NCI-H2029 treated with DMSO at 0.1 percent for 48 hours (cell line): ENCODE measurements around the gene NUDT21.
"Not testable (repeated sequence)": the region's sequence is repeated elsewhere in the genome, so short reads cannot be mapped to it uniquely, and the experiment has no call there.

ENCODE experiments used
- DNase-seq: peaks from one replicate; lab custom pipeline; 2025; lab: John Stamatoyannopoulos, UW

Gene NUDT21

DNA sequence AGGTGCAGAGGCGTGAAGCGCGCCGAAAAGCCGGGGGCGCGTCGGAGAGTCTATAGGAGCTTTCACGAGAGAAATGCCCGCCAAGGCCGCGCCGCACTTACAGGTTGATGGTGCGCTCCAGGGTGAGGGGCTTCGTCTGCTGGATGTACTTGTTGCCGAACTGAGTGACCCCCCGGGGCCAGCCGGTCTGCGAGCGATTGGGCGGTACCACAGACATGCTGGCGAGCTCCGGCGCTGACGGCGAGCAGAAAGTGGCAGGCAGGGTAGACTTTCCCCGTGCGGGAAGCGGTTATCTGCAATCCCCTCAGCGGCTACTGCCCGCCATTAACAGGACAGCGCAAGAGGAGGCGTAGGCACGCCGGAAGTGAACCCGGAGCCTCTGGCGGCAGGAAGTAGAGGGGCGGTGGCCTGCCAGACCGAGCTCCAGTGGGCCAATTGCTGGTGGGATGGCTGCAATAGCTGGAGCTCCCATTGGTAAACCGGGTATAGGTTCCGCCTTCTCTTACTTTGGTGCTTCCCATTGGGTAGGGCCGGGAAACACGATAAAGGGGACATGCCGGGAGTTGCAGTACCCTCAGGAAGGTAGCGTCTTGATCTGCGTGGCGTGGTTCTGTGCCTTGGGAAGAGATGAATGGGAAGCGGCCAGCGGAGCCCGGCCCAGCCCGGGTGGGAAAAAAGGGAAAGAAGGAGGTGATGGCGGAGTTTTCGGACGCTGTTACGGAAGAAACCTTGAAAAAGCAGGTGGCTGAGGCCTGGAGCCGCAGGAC is at the start of gene NUDT21, which contains the start of gene OGFOD1:
Gene NUDT21, minus strand, starts transcription at position 347 of the 767 bp plus-strand sequence. Its CDS starts 130 bp downstream, at position 217.
Gene OGFOD1, plus strand, starts transcription at position 569 of the 767 bp plus-strand sequence. Its CDS starts 59 bp downstream, at position 628.
- peak; percentile 75 for DNase-seq

DNA sequence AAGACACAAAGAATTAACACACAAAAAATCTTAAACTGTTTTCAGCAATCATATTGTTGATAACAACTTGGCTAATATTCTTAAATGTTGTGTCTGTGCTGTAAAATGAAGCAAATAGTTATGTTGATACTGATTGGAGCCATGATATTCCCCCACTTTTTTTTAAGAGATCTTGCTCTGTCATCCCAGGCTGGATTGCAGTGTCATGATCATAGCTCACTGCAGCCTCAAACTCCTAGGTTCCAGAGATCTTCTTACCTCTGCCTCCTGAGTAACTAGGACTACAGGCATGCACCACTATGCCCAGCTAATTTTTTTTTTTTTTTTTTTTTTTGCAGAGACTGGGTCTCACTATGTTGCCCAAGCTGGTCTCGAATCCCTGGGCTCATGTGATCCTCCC is 42.7 kb upstream of the NUDT21 start:
- DNase-seq, result no peak

DNA sequence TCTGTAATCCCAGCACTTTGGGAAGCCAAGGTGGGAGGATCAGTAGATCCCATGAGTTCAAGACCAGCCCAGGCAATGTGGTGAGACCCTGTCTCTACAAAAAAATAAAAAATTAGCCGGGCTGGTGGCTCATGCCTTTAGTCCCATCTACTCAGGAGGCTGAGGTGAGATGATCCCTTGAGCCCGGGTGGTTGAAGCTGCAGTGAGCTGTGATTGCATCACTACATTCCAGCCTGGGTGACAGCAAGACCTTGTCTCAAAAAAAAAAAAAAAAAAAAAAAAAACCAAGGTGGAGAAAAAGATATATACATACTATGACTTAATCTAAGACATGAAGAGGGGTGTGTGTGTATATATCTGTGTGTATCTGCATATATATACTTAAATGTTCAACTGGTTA is 42.0 kb upstream of the NUDT21 start:
- no peak for DNase-seq

DNA sequence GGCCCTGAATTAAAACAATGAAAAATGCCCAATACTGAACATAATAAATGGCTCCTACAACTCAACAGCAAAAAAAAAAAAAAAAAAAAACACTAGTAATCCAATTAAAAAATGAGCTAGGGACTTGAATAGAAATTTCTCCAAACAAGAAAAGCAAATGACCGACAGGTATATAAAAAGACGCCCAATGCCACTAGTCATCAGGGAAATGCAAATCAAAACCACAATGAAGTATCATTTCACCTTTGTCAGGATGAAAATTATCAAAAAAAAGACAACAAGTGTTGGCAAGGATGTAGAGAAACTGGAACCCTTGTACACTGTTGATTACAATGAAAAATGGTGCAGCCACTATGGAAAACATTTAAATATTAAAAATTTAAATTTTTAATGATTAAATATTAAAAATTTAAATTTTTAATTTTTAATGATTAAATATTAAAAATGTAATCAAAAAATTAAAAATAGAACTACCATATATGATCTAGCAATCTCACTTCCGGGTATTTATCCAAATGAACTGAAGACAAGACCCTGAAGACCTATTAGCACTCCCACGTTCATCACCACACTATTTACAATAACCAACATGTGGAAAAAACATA is 40.6 kb upstream of the NUDT21 start:
- no peak for DNase-seq

DNA sequence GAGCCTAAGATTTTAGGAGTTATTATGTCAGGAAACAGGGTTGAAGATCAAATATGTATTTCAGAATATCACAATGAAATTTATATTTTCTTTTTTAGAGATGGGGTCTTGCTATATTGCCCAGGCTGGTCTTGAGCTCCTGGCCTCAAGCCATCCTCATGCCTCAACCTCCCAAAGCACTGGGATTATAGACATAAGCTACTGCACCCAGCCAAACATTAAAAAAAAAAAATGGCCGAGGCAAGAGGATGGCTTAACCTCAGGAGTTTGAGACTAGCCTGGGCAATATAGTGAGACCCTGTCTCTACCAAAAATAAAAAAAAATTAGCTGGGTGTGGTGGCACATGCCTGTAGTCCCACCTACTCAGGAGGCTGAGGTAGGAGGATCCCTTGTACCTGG is 37.7 kb upstream of the NUDT21 start:
- DNase-seq, result not testable (repeated sequence)

DNA sequence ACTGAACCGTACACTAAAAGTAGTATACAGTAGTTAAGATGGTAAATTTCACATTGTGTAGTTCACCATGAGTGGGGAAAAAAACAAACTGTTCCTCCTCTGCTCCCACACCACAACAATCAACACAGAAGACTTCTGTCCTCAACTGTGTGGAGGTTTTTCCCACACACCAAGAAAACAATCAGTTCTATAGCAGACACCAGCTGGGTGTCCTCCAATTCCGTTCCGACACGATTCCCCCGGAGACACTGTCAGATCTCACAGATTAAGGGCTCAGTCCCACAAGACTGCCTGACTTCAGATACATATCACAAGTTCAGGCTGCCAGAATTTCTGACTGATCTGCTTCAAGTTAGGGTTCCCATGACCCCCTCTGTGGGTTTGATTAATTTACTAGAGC is 36.9 kb upstream of the NUDT21 start:
- DNase-seq, result no peak

DNA sequence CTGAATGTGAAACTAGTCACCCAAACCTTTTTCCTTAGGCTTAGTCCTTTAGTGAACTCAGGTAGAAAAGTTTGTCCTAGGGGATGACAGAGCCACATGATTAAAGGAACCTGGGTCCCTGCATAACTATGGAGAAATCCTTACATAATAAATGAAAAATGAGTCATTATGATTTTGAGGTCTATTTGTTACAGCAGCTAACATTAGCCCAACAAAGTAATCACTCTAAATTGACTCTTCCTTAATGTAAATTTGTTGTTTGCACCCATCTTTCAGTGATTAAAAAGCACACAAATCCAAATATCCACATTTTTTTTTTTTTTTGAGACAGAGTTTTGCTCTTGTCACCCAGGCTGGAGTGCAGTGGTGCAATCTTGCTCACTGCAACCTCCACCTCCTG is 32.3 kb upstream of the NUDT21 start:
- DNase-seq, result no peak

DNA sequence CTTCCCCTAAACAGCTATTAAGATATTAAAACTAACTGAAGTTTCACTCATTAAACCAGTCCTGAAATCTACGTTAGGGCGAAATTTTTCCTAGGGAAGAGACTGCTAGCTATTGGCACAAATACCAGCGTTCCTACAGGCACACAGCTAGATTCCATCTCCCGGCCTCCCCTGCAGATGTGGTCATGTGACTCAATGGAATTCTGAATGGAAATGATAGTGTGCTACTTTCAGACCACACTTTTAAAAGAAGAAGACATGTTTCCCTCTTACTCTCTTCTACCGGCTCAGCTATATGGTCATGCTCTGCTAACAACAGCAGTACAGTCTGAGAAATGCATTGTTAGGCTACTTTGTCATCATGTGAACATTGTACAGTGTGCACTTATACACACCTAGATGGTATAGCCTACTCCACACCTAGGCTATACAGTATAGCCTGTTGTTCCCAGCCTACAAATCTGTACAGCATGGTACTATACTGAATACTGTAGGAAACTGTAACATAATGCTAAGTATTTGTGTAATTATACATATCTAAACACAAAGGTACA is 31.6 kb upstream of the NUDT21 start:
- no peak for DNase-seq

DNA sequence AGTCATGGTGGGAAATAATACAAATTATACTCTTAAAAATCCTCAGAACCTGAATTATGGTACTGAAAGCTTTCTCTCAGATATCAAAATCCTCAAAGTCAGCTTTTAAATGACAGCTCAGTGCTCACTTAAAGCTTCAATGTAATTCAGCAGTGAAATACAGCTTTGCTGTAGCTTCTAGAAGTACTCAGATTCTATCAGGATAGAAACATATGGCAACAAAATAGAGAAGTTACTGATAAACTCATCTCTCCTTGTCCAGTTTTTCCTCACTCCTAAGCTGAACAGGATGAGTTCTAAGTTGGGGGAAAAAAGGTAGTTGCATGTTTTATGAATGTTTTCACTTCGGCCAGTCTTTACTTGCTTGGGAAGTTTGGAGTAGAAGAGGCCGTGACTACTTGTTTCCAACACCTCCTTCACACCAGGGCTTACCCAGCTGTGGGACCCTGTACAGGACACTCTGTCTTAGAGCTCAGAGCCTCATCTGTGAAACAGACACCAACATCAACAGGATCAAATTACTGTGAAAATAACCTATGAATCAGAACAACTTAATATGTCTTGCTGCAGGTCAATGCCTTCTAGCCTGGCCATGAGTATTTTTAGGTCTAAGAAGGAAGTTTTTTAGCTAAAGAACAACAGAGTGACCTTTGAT is 30.5 kb upstream of the NUDT21 start:
- no peak for DNase-seq

DNA sequence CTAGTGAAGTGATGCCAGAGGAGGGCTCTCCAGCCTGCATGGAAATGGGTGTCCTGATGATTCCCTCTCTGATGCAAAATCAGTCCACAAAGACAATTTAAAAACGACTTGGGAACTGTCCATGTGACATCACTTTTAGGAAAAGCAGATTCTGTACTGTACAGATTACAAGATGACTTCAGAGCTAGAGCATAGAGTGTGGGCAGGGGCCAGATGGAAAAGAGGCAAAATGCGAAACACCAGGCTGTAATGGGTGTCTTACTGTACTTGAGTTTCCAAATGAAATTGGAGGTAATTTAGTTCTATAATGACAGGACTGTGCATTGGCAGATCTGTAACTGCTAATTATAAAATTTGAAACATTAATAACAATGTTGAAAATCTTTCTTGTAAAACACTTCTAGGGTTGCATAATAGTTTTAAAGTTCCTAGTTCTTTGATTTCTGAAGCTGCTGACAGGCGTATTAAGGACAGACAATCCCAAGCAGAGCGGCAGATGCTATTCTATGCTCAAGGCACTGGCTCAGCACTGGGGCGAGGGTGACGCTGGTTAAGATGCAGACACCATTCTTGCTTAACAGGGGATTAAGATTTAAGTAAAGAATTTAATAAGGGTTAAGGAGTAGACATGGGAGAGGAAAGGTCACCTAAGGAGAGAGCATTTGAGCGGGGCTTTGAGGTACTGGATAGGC is 29.8 kb upstream of the NUDT21 start:
- no peak for DNase-seq

DNA sequence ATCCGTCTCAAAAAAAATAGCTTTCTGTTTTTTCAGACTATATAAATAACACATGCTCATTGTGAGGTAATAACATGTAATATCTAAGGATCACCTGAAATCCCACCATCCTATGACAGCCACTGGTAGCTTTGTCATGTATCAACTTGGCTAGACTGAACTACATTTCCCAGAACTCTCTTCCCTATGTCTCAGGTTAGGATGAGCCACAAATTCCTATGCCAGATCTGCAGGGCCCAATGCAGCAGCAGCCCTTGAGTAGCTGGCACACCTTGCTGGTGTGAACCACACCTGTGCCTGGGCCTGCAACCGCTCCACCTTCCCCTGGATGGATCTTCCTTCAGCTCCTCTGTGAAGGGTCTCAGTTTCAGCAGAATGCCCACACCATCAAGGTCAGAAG is 28.3 kb upstream of the NUDT21 start:
- no peak for DNase-seq

DNA sequence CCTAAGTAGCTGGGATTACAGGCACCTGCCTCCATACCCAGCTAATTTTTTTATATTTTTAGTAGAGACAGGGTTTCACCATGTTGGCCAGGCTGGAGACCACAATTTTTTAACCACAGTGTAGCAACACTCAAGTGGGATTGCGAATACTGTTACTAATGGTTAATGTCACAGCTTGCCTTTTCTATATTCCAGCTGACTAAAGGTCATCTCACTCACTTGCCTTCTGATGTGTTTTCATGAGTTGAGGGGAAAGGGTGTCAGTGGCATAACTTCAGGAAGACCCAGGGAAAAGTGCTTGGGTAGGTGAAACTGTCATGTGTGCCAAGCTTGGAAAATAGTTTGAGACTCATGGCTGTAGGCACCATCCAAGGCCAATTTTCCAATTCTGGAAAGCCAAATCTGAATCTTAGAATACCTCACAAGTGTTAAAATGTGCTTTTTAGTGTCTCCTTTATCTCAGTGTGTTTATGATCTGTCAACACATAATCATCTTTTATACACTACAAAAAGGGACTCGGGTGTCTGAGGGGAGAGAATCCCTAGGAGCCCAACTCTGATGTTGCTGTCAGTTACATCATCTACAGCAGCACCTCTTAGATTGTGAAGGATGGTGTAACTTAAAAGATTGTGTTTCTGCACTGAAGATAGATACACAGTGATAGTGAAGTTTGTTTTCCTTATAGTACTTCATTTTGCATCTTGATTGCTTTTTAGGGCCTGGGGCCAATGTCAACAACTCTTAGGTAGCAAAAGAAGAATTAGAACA is 27.3 kb upstream of the NUDT21 start:
- no peak for DNase-seq

DNA sequence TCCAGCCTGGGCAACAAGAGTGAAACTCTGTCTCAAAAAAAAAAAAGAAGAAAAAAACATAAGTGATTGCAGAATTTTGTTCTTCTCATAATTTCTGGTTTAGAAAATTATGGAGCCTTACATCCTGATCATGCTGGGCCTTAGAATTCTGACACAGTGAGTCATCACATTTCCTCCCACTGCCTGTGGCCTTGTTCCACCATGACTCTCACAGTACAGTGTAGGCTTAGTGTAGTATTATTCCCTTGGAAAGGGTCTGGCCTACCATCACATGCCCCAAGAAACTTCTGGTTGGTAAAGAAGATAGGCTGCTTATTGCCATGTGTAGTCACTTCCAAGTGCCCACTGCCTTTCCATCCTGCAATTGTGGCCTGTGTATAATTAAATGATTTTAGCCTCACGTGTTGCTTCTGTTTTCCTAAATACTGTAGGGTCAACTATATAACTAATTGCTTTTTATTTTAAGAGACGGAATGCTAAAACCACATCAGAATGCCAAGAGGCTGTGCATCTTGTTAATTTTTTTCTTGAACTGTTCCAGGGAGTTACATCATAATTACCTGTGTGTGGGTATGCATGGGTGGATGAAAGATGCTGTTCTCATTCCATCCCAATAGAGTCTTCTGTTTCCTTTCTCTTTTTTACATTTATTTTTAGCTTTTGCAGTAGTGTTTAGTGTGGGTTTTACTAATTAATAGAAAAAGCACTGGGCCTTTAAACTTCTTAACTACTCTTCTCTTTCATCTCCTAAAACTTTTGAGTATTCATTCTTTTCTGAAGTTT is 26.2 kb upstream of the NUDT21 start:
- no peak for DNase-seq

DNA sequence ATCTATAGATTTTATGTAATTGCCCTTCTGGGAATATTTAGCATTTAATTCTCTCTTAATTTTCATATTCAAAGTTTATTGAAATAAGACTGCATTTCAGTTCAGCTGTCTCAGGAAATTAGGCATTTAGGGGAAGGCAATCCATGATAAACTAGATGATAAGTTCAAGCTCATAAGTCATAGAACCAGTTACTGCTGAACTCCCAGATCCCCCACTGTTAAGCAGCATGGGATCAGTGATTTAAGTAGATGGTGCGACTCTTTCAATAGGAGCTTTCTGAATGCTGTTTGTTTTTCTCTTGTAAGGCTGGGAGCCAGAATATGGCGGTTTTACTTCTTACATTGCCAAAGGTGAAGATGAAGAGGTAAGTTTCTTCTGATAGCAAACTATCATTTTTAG is 24.1 kb upstream of the NUDT21 start:
- no peak for DNase-seq

DNA sequence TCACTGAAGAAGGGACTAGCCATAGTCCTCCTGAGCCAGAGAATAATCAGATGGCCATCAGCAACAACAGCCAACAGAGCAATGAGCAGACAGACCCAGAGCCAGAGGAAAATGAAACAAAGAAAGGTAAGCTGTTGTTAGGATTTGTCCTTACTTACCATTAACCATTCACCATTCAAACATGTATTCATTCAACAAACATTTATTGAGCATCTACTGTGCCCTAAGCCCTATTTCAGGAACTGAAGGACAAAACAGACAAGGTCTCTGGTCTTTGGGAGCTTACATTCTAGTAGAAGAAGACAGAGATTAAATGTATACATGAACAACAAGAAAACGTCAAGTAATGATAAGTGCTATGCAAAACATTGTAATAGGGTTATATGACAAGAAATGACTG is 19.5 kb upstream of the NUDT21 start:
- no peak for DNase-seq

DNA sequence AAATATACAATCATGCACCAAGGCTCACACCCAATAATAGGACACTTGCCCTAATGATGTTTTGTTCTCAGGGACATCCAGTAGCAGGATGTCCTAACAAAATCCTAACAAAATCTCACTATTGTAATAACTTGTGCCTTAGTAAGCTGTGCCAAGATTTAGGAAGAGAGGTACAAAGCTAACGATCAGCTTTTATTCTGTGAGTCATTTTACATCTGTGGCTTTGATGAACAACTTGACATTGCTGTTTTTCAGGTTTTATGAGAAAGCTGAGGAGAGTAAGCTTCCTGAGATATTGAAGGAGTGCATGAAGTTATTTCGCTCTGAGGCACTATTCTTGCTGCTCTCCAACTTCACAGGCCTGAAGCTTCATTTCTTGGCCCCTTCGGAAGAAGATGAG is 19.1 kb upstream of the NUDT21 start:
- no peak for DNase-seq

DNA sequence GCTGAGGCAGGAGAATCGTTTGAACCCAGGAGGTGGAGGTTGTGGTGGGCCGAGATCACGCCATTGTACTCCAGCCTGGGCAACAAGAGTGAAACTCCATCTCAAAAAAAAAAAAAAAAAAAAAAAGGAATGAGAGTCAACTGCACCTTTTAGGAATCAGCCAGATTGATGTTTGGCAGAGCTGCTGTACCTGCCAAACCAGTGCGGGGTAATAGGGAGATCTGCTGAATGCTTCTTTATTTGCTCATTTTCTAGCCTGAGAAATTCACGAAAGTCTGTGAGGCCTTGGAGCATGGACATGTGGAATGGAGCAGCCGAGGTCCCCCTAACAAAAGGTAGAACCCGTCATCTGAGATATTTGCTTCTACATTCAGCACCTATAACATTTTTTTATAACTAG is 18.6 kb upstream of the NUDT21 start:
- no peak for DNase-seq

DNA sequence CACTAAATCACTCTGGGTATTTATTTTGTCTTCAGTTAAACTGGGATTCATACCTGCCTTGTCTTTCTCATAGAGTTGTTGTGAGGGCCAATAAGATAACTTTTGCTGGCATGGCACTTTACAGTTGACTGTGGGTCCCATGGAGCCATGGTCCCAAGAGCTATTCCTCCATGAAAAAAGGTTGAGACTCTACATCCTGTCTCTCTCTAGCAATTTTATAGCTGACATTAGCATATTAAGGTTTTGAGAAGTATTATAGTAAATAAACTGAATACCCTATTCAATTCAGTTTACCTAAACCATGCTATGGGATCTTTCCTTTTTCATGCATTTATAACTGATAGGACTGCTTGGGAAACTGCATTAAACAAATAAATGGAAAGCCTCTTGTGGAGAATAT is 17.7 kb upstream of the NUDT21 start:
- DNase-seq, result no peak

DNA sequence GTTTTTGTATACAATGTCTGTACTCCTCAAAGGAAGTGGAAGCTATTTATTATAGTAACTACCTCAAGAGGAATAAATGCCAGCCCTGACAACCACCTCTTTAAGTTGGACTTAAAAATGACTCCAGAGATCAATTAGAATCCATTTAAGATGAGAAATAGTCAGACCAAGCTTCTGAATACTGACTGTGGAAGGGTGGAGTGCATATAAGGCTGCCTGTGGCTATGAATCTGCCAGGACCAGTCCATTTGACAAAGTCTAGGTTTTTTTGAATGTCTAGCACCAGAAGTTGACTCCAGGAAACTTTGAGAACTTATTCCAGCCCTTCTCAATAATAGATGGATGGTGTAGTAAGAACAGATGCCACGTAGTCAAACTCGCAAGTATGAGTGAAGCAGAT is 15.2 kb upstream of the NUDT21 start:
- DNase-seq, result no peak

DNA sequence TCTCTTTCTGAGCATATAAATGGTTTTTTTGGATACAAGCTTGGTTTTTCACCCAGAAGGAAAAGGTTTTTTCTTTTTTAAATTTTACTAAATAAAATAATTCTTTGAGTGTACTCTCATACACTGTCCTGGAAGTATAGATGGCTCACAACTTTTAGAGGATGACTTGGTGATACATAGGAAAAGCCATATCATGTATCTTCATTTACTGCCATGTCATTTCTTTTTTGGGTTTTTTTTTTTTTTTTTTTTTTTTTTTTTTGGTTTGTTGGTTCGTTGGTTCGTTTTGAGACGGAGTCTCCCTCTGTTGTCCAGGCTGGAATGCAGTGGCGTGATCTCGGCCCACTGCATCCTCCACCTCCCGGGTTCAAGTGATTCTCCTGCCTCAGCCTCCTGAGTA is 12.0 kb upstream of the NUDT21 start:
- DNase-seq, result no peak
